K562 (cell line): ENCODE measurements around the gene NFRKB. TPM values are rescaled to one million over a fixed set of nuclear protein-coding genes. Genes with fewer than 3 reads are reported as not detected.

Experiments
- BACH1 ChIP-seq: fragments of 200-800 bp; sonication (Bioruptor generic); IDR thresholded peaks from 2 replicates; pipeline ENCODE4 v1.6.1; 2016; ENCODE audit warnings: missing genetic modification characterization, missing compliant biosample characterization
- ELF1 ChIP-seq: fragments of 200-800 bp; sonication (Bioruptor generic); IDR thresholded peaks from 2 replicates; pipeline ENCODE4 v1.6.1; 2016; ENCODE audit warnings: missing genetic modification characterization, missing compliant biosample characterization
- ESRRA ChIP-seq: fragments of 450-650 bp; IDR thresholded peaks from 2 replicates; pipeline ENCODE4 v1.6.1; 2014; ENCODE audit warnings: low read depth, mild to moderate bottlenecking, moderate library complexity, borderline replicate concordance
- ETV1 ChIP-seq: fragments of 450-650 bp; conservative IDR thresholded peaks from 2 replicates; pipeline ENCODE4 v1.6.1; 2016; ENCODE audit warnings: missing genetic modification characterization, control low read depth, low read depth, missing compliant biosample characterization
- FOSL1 ChIP-seq: fragments of 200-800 bp; sonication (Bioruptor generic); conservative IDR thresholded peaks from 2 replicates; pipeline ENCODE4 v1.6.1; 2016; ENCODE audit warnings: missing genetic modification characterization, missing compliant biosample characterization
- JUND ChIP-seq, 2 experiments: IDR thresholded peaks; 2 replicates in 1 of 2; 3 replicates in 1 of 2; pipeline ENCODE4 v1.6.1; 2011; ENCODE audit warnings: borderline replicate concordance in 2 of 2, low read depth in 2 of 2, low read length in 2 of 2, improper control_type of control experiment in 1 of 2, missing biosample characterization in 1 of 2, missing genetic modification characterization in 1 of 2, missing genetic modification reagents in 1 of 2
- KDM1A ChIP-seq, 2 experiments: fragments of 450-650 bp; IDR thresholded peaks; 2 replicates each; pipeline ENCODE4 v1.6.1; 2016; ENCODE audit warnings: mild to moderate bottlenecking in 2 of 2
- KHSRP ChIP-seq: fragments of 450-650 bp; IDR thresholded peaks from 2 replicates; pipeline ENCODE4 v1.6.1; 2017
- NCOR1 ChIP-seq: fragments of 450-650 bp; IDR thresholded peaks from 2 replicates; pipeline ENCODE4 v1.6.1; 2016; ENCODE audit warnings: mild to moderate bottlenecking, moderate library complexity
- SOX6 ChIP-seq: fragments of 450-650 bp; IDR thresholded peaks from 2 replicates; pipeline ENCODE4 v1.6.1; 2014; ENCODE audit warnings: mild to moderate bottlenecking
- STAT5A ChIP-seq: IDR thresholded peaks from 2 replicates; pipeline ENCODE4 v1.6.1; 2012; ENCODE audit warnings: low read length, inconsistent platforms, borderline replicate concordance
- TBL1XR1 ChIP-seq, 2 experiments: IDR thresholded peaks; 2 replicates each; pipeline ENCODE4 v1.6.1; 2012; ENCODE audit warnings: improper control_type of control experiment in 2 of 2, low read length in 2 of 2, mild to moderate bottlenecking in 1 of 2
- TEAD4 ChIP-seq, 2 experiments: sonication (generic) in 1 of 2; formaldehyde crosslinking in 1 of 2; IDR thresholded peaks; 2 replicates each; pipeline versions ENCODE4 v1.6.1 to v1.8.0; 2012 to 2022; ENCODE audit warnings: borderline replicate concordance in 1 of 2, inconsistent platforms in 1 of 2, low read length in 1 of 2, mild to moderate bottlenecking in 1 of 2, missing genetic modification reagents in 1 of 2
- polyA plus RNA-seq, 8 experiments: library from polyadenylated mRNA; depleted of rRNA in 4 of 8; stranded (reverse) in 5 of 8; unstranded in 3 of 8; fragments of >200 nt; fragmentation: Nextera tagmentation in 2 of 8; fragmentation: Illumina TruSeq in 1 of 8; extraction: Ambion mirVana in 2 of 8; extraction: Trizol in 1 of 8; gene quantifications; 2 replicates each; pipeline versions ENCODE4 v1.2.1 to v1.2.3, GENCODE V29; 2011 to 2014; ENCODE audit warnings: inconsistent platforms in 1 of 8, missing spikeins in 1 of 8
- total RNA-seq, 7 experiments: library from RNA; depleted of rRNA in 6 of 7; stranded (reverse); fragments of >200 nt in 6 of 7; fragmentation: Illumina TruSeq in 2 of 7; extraction: Trizol in 2 of 7; gene quantifications; 2 replicates each; pipeline versions ENCODE4 v1.2.1 to v1.2.3, GENCODE V29; 2011 to 2021; ENCODE audit warnings: low replicate concordance in 1 of 7
- TF ChIP-seq, protein P1 (sequence below): fragments of 450-650 bp; IDR thresholded peaks from 2 replicates; pipeline ENCODE4 v1.6.1; 2016; ENCODE audit warnings: low read depth, mild to moderate bottlenecking, moderate library complexity
- TF ChIP-seq, protein P2 (sequence below): sonication (generic); formaldehyde crosslinking; IDR thresholded peaks from 2 replicates; pipeline ENCODE4 v1.8.0; 2023; ENCODE audit warnings: mild to moderate bottlenecking, missing genetic modification reagents
- TF ChIP-seq, protein P3 (sequence below): fragments of 250-450 bp; sonication (Bioruptor Pico); IDR thresholded peaks from 2 replicates; pipeline ENCODE4 v1.8.0; 2021; ENCODE audit warnings: mild to moderate bottlenecking, moderate library complexity
- TF ChIP-seq, protein P4 (sequence below): fragments of 450-650 bp; formaldehyde crosslinking; IDR thresholded peaks from 2 replicates; pipeline ENCODE4 v1.4.0; 2020; ENCODE audit warnings: mild to moderate bottlenecking
- TF ChIP-seq, protein P5 (sequence below), 2 experiments: IDR thresholded peaks in 1 of 2; conservative IDR thresholded peaks in 1 of 2; 2 replicates each; pipeline ENCODE4 v1.6.1; 2016; ENCODE audit warnings: low read depth in 2 of 2, mild to moderate bottlenecking in 1 of 2, missing compliant biosample characterization in 1 of 2, missing genetic modification characterization in 1 of 2, moderate library complexity in 1 of 2

The NFRKB gene
- total and polyA plus RNA-seq, 9 of the 15 experiments (the other 6 are each of a cell fraction or from before 2014, with no cell fraction given) = 7.1 to 42.6 (median 23.9) TPM

DNA sequence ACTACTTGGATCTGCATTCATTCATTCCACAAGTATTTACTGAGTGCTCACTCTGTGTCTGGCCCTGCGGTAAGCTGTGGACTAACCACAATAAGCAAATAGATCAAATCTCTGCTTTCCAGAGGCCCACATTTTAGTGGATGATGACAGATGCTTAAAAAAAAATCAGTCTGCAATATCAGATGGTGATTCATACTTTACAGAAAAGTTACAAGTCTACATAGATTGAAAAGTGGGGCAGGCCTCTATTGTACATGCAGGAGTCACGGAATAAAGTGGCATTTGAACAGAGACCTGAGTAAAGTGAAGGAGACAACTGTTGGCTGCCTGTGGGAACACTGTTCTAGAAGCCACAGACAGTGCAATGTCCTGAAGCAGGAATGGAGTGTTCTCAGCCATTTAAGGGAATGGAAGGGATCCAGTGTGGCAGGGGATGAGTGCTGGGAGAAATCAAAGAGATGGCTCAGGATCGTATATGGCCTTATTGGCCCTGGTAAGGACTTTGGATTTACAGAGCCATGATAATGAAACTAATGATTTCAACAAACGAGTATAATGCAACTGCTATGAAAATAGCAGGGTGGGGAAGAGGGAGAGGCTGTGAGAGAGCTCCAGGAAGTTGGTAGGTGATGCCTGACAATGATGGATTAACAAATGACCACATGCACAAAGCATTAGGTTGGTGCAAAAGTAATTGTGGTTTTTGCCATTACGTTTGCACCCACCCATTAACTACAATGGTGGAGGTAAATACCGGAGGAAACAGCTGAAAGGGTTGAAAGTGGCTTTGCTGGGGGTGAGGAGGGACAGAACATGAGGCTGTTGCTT is 48.7 kb downstream of the NFRKB start (continued):
- TF ChIP-seq BACH1 (0 out of 2 replicates have a peak, but pooled peaks have one; percentile 43), TBL1XR1 (IDR thresholded peaks at IDR 0.05; ENCODE audit: low read length in 2 of 2) (peak in 1 of 2 experiments; percentile 21; a peak in 1 of 4 replicates), NCOR1 (peak; percentile 33; the same call in 1 of the 2 replicates), ESRRA (peak; percentile 92; the same call in 1 of the 2 replicates), KDM1A (IDR thresholded peaks at IDR 0.05) (peak; percentile 95 to 97), ETV1 (tag) (0 out of 2 replicates have a peak, but pooled peaks have one; percentile 6), TEAD4 (IDR thresholded peaks at IDR 0.05; ENCODE audit: low read length) (peak; percentile 83), TEAD4 (CRISPR knock-in tag; IDR thresholded peaks at IDR 0.05; ENCODE audit: borderline replicate concordance) (no peak), SOX6 (peak; percentile 92), STAT5A (peak; percentile 29; the same call in 1 of the 2 replicates), JUND (IDR thresholded peaks at IDR 0.05; ENCODE audit: borderline replicate concordance, low read depth, low read length) (peak; percentile 70; the same call in 1 of the 2 replicates), JUND (tag; IDR thresholded peaks at IDR 0.05; ENCODE audit: borderline replicate concordance, low read depth, low read length) (peak; percentile 71; the same call in 1 of the 3 replicates), ELF1 (no peak), FOSL1 (tag) (peak; percentile 94), KHSRP (no peak)
- TF ChIP-seq, protein P1, sequence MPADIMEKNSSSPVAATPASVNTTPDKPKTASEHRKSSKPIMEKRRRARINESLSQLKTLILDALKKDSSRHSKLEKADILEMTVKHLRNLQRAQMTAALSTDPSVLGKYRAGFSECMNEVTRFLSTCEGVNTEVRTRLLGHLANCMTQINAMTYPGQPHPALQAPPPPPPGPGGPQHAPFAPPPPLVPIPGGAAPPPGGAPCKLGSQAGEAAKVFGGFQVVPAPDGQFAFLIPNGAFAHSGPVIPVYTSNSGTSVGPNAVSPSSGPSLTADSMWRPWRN = peak; percentile 94
- TF ChIP-seq, protein P2, sequence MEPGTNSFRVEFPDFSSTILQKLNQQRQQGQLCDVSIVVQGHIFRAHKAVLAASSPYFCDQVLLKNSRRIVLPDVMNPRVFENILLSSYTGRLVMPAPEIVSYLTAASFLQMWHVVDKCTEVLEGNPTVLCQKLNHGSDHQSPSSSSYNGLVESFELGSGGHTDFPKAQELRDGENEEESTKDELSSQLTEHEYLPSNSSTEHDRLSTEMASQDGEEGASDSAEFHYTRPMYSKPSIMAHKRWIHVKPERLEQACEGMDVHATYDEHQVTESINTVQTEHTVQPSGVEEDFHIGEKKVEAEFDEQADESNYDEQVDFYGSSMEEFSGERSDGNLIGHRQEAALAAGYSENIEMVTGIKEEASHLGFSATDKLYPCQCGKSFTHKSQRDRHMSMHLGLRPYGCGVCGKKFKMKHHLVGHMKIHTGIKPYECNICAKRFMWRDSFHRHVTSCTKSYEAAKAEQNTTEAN = no peak
- TF ChIP-seq, protein P3, sequence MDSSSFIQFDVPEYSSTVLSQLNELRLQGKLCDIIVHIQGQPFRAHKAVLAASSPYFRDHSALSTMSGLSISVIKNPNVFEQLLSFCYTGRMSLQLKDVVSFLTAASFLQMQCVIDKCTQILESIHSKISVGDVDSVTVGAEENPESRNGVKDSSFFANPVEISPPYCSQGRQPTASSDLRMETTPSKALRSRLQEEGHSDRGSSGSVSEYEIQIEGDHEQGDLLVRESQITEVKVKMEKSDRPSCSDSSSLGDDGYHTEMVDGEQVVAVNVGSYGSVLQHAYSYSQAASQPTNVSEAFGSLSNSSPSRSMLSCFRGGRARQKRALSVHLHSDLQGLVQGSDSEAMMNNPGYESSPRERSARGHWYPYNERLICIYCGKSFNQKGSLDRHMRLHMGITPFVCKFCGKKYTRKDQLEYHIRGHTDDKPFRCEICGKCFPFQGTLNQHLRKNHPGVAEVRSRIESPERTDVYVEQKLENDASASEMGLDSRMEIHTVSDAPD (CRISPR knock-in tag) = no peak
- TF ChIP-seq, protein P4, sequence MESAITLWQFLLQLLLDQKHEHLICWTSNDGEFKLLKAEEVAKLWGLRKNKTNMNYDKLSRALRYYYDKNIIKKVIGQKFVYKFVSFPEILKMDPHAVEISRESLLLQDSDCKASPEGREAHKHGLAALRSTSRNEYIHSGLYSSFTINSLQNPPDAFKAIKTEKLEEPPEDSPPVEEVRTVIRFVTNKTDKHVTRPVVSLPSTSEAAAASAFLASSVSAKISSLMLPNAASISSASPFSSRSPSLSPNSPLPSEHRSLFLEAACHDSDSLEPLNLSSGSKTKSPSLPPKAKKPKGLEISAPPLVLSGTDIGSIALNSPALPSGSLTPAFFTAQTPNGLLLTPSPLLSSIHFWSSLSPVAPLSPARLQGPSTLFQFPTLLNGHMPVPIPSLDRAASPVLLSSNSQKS (CRISPR knock-in tag) = no peak
- TF ChIP-seq, protein P5, sequence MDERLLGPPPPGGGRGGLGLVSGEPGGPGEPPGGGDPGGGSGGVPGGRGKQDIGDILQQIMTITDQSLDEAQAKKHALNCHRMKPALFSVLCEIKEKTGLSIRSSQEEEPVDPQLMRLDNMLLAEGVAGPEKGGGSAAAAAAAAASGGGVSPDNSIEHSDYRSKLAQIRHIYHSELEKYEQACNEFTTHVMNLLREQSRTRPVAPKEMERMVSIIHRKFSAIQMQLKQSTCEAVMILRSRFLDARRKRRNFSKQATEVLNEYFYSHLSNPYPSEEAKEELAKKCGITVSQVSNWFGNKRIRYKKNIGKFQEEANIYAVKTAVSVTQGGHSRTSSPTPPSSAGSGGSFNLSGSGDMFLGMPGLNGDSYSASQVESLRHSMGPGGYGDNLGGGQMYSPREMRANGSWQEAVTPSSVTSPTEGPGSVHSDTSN (CRISPR knock-in tag; IDR thresholded peaks at IDR 0.05; ENCODE audit: low read depth) = no peak
- TF ChIP-seq, protein P5 (tag; conservative IDR thresholded peaks at IDR 0.05; ENCODE audit: low read depth) = peak; percentile 69
